ENCODE data around the gene ZNF136. TPM values are rescaled to one million over a fixed set of nuclear protein-coding genes. Genes with fewer than 3 reads are reported as not detected.

Gene ZNF136
- total and polyA plus RNA-seq, 4 donors, result 0.92 to 5.8 (median 3.3) TPM

- H3K27ac ChIP-seq (ENCODE audit: low read depth in 1 of 2, low read length in 2 of 2), result no peak overlapping the region
- WGBS, result 81% methylated on average over 3 of the region's 3 CpGs
- no peak for TF ChIP-seq HNF4A (conservative IDR thresholded peaks at IDR 0.05)
- TF ChIP-seq TAF1 (conservative IDR thresholded peaks at IDR 0.05), result no peak
- TF ChIP-seq, protein P1, sequence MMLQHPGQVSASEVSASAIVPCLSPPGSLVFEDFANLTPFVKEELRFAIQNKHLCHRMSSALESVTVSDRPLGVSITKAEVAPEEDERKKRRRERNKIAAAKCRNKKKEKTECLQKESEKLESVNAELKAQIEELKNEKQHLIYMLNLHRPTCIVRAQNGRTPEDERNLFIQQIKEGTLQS (IDR thresholded peaks at IDR 0.05), result no peak
- TF ChIP-seq FOXA1 (IDR thresholded peaks at IDR 0.05), result no peak
- TF ChIP-seq RXRA (IDR thresholded peaks at IDR 0.05), result no peak
- no peak for TF ChIP-seq NR2F2 (IDR thresholded peaks at IDR 0.05)
- peaks cover 0 to 2% (median 0%) of the 10 kb centered on the region in 4 donors for H3K36me3 ChIP-seq (ENCODE audit: control insufficient read depth in 4 of 4, insufficient read depth in 3 of 4, low read depth in 1 of 4, low read length in 3 of 4)
- no peak for DNase-seq (ENCODE audit: low spot score)
- H3K4me3 ChIP-seq (ENCODE audit: low read depth in 1 of 3, low read length in 3 of 3), result peak overlapping the region in 1 of 3 donors; percentile 11
- H3K4me1 ChIP-seq (ENCODE audit: control insufficient read depth in 4 of 4, insufficient read depth in 4 of 4, low read length in 3 of 4), result peaks cover 0 to 3% (median 1%) of the 10 kb centered on the region in 4 donors
- no peaks in the 10 kb centered on the region for H3K27me3 ChIP-seq (ENCODE audit: control insufficient read depth in 4 of 4, insufficient read depth in 4 of 4, low read length in 3 of 4)
- H3K9me3 ChIP-seq (ENCODE audit: control insufficient read depth in 4 of 4, low read length in 3 of 4), result peaks cover 9 to 40% (median 14%) of the 10 kb centered on the region in 4 donors
- H3K9ac ChIP-seq (ENCODE audit: low read depth in 1 of 2, low read length in 2 of 2), result no peak overlapping the region
Observed at GRCh38 chr19:12199757-12200419, 37.0 kb downstream of the ZNF136 start.

- Histone ChIP-seq H3K36me3 (ENCODE audit: control insufficient read depth in 4 of 4, insufficient read depth in 3 of 4, low read depth in 1 of 4, low read length in 3 of 4) (peaks cover 0 to 8% (median under 1%) of the 10 kb centered on the region in 4 donors), H3K9me3 (ENCODE audit: control insufficient read depth in 4 of 4, low read length in 3 of 4) (peaks cover 0 to 31% (median 17%) of the 10 kb centered on the region in 4 donors), H3K27me3 (ENCODE audit: control insufficient read depth in 4 of 4, insufficient read depth in 4 of 4, low read length in 3 of 4) (no peaks in the 10 kb centered on the region), H3K9ac (ENCODE audit: low read depth in 1 of 2, low read length in 2 of 2) (no peak overlapping the region), H3K27ac (ENCODE audit: low read depth in 1 of 2, low read length in 2 of 2) (no peak overlapping the region), H3K4me3 (ENCODE audit: low read depth in 1 of 3, low read length in 3 of 3) (no peak overlapping the region), H3K4me1 (ENCODE audit: control insufficient read depth in 4 of 4, insufficient read depth in 4 of 4, low read length in 3 of 4) (no peaks in the 10 kb centered on the region)
- DNase-seq (ENCODE audit: low spot score), result peak; percentile 40
- 38% methylated on average over 4 of the region's 4 CpGs for WGBS
- no peak for TF ChIP-seq NR2F2 (IDR thresholded peaks at IDR 0.05)
- peak; percentile 71 to 77 for TF ChIP-seq RAD21 (IDR thresholded peaks at IDR 0.05)
- TF ChIP-seq, protein P2, sequence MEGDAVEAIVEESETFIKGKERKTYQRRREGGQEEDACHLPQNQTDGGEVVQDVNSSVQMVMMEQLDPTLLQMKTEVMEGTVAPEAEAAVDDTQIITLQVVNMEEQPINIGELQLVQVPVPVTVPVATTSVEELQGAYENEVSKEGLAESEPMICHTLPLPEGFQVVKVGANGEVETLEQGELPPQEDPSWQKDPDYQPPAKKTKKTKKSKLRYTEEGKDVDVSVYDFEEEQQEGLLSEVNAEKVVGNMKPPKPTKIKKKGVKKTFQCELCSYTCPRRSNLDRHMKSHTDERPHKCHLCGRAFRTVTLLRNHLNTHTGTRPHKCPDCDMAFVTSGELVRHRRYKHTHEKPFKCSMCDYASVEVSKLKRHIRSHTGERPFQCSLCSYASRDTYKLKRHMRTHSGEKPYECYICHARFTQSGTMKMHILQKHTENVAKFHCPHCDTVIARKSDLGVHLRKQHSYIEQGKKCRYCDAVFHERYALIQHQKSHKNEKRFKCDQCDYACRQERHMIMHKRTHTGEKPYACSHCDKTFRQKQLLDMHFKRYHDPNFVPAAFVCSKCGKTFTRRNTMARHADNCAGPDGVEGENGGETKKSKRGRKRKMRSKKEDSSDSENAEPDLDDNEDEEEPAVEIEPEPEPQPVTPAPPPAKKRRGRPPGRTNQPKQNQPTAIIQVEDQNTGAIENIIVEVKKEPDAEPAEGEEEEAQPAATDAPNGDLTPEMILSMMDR (IDR thresholded peaks at IDR 0.05; ENCODE audit: low read depth, low read length, missing input control), result peak; percentile 50
Observed at GRCh38 chr19:12202250-12202649, 39.4 kb downstream of the ZNF136 start.

DNA sequence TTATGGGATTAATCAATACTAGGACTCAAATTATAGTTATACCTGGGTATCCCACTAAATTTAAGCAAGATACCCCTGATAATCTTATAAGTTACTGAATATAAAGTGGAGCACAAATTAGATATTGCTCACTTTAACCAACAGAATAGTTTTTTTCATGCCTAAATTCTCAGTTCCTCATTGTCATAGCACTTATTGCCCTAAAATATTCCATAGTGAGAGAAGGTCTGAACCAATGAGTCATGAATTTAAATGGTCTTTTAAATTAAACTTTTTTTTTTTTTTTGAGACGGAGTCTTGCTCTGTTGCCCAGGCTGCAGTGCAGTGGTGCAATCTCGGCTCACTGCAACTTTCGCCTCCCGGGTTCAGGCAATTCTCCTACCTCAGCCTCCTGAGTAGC is 42.4 kb downstream of the ZNF136 start:
- H3K4me1 ChIP-seq (ENCODE audit: control insufficient read depth in 4 of 4, insufficient read depth in 4 of 4, low read length in 3 of 4), result no peaks in the 10 kb centered on the region
- peaks cover 0 to 10% (median 2%) of the 10 kb centered on the region in 4 donors for H3K36me3 ChIP-seq (ENCODE audit: control insufficient read depth in 4 of 4, insufficient read depth in 3 of 4, low read depth in 1 of 4, low read length in 3 of 4)
- H3K27me3 ChIP-seq (ENCODE audit: control insufficient read depth in 4 of 4, insufficient read depth in 4 of 4, low read length in 3 of 4), result no peaks in the 10 kb centered on the region
- no peak overlapping the region for H3K9ac ChIP-seq (ENCODE audit: low read depth in 1 of 2, low read length in 2 of 2)
- H3K4me3 ChIP-seq (ENCODE audit: low read depth in 1 of 3, low read length in 3 of 3), result no peak overlapping the region
- 96% methylated on average over 4 of the region's 4 CpGs for WGBS
- H3K9me3 ChIP-seq (ENCODE audit: control insufficient read depth in 4 of 4, low read length in 3 of 4), result peaks cover 8 to 44% (median 27%) of the 10 kb centered on the region in 4 donors
- no peak overlapping the region for H3K27ac ChIP-seq (ENCODE audit: low read depth in 1 of 2, low read length in 2 of 2)
- TF ChIP-seq GABPA (IDR thresholded peaks at IDR 0.05 in 1 of 2, conservative IDR thresholded peaks at IDR 0.05 in 1 of 2), result no peak
- DNase-seq (ENCODE audit: low spot score), result no peak

DNA sequence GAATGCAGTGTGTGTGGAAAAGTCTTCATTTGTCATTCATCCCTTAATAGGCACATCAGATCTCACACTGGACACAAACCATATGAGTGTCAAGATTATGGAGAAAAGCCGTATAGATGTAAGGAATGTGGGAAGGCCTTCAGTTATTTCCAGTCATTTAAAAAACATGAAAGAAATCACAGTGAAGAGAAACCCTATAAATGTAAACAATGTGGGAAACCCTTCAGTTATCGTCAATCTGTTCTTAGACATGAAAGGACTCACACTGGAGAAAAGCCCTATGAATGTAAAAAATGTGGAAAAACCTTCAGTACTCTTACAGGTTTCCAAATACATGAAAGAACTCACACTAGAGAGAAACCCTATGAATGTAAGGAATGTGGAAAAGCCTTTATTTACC is 45.3 kb downstream of the ZNF136 start:
- H3K4me1 ChIP-seq (ENCODE audit: control insufficient read depth in 4 of 4, insufficient read depth in 4 of 4, low read length in 3 of 4), result no peaks in the 10 kb centered on the region
- TF ChIP-seq, protein P2 (IDR thresholded peaks at IDR 0.05; ENCODE audit: low read depth, low read length, missing input control), result no peak
- peaks cover 9 to 56% (median 29%) of the 10 kb centered on the region in 4 donors for H3K9me3 ChIP-seq (ENCODE audit: control insufficient read depth in 4 of 4, low read length in 3 of 4)
- no peaks in the 10 kb centered on the region for H3K27me3 ChIP-seq (ENCODE audit: control insufficient read depth in 4 of 4, insufficient read depth in 4 of 4, low read length in 3 of 4)
- WGBS, result 96% methylated on average over 2 of the region's 2 CpGs
- no peak overlapping the region for H3K27ac ChIP-seq (ENCODE audit: low read depth in 1 of 2, low read length in 2 of 2)
- H3K36me3 ChIP-seq (ENCODE audit: control insufficient read depth in 4 of 4, insufficient read depth in 3 of 4, low read depth in 1 of 4, low read length in 3 of 4), result peaks cover 0 to 10% (median 2%) of the 10 kb centered on the region in 4 donors
- peak overlapping the region in 2 of 3 donors; percentile 12 to 73 for H3K4me3 ChIP-seq (ENCODE audit: low read depth in 1 of 3, low read length in 3 of 3)
- no peak overlapping the region for H3K9ac ChIP-seq (ENCODE audit: low read depth in 1 of 2, low read length in 2 of 2)
- no peak for DNase-seq (ENCODE audit: low spot score)

Data from liver (tissue), 9 donors.